ENCODE measurements around the gene TNFRSF12A.

Gene TNFRSF12A

GRCh38 chr16:3023669-3024478 lies 3.7 kb downstream of the TNFRSF12A start, which contains the start of the genes HCFC1R1 and THOC6:
TSS of gene HCFC1R1 (minus strand) at chr16:3023942. CDS start at chr16:3023941, 1 bp downstream.
TSS of gene THOC6 (plus strand) at chr16:3024035. CDS start at chr16:3024327, 292 bp downstream.
- peak within 1 kb of the TSS; percentile 96 for H3K4me3 ChIP-seq (ENCODE audit: low read length)
- no peaks in the 10 kb centered on the region for H3K27me3 ChIP-seq (replicated peaks; ENCODE audit: control insufficient read depth, insufficient read depth, low read length)
- DNase-seq (ENCODE audit: low read depth): peak; percentile 98
- H3K9me3 ChIP-seq (ENCODE audit: control insufficient read depth, low read length): no peaks in the 10 kb centered on the region
- peak within 1 kb of the TSS; percentile 100 for H3K9ac ChIP-seq (ENCODE audit: low read length)
- H3K36me3 ChIP-seq (ENCODE audit: control insufficient read depth, insufficient read depth, low read length, severe bottlenecking): peaks cover 18% of the 10 kb centered on the region
- H3K4me1 ChIP-seq (ENCODE audit: control insufficient read depth, insufficient read depth, low read length): peaks cover 27% of the 10 kb centered on the region

DNA sequence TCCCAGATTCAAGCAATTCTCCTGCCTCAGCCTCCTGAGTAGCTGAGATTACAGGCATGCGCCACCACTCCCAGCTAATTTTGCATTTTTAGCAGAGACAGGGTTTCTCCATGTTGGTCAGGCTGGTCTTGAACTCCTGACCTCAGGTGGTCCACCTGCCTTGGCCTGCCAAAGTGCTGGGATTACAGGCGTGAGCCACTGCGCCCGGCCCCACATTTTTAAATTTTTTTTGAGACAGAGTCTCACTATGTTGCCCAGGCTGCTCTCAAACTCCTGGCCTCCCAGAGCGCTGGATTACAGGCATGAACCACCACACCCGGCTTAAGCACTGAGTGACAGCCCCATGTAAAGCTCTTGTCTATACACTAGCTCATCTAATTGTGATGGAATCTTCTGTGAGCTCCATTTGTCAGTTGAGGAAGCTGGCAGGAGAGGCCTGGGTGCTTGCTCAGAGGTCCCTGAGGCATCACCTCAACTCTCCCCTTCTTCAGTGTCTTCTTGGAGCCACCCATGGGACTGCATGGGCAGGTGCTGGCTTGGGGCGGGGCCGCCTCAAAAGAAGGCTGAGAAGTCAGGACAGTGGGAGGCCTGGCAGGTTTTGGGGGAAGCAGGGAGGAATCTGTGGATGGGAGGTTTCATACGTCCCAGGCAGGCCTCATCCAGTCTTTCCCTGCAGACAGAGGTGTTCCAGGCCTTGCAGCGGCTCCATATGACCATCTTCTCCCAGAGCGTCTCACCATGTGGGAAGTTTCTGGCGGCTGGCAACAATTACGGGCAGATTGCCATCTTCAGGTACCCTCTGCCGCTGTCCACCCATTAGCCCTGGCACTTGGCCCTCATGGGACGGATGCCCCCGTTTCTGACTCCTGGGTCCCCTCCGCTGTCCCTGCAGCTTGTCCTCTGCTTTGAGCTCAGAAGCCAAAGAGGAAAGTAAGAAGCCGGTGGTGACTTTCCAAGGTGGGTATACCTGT lies 5.1 kb downstream of the TNFRSF12A start:
- peaks cover 18% of the 10 kb centered on the region for H3K36me3 ChIP-seq (ENCODE audit: control insufficient read depth, insufficient read depth, low read length, severe bottlenecking)
- DNase-seq (ENCODE audit: low read depth): no peak
- peaks cover 27% of the 10 kb centered on the region for H3K4me1 ChIP-seq (ENCODE audit: control insufficient read depth, insufficient read depth, low read length)
- no peak overlapping the region for H3K9ac ChIP-seq (ENCODE audit: low read length)
- H3K9me3 ChIP-seq (ENCODE audit: control insufficient read depth, low read length): no peaks in the 10 kb centered on the region
- H3K4me3 ChIP-seq (ENCODE audit: low read length): no peak overlapping the region
- H3K27me3 ChIP-seq (replicated peaks; ENCODE audit: control insufficient read depth, insufficient read depth, low read length): no peaks in the 10 kb centered on the region

GRCh38 chr16:3026003-3026378 lies 5.8 kb downstream of the TNFRSF12A start:
- Histone ChIP-seq H3K4me3 (ENCODE audit: low read length) (no peak overlapping the region), H3K9ac (ENCODE audit: low read length) (no peak overlapping the region), H3K4me1 (ENCODE audit: control insufficient read depth, insufficient read depth, low read length) (peaks cover 27% of the 10 kb centered on the region), H3K36me3 (ENCODE audit: control insufficient read depth, insufficient read depth, low read length, severe bottlenecking) (peaks cover 18% of the 10 kb centered on the region), H3K9me3 (ENCODE audit: control insufficient read depth, low read length) (no peaks in the 10 kb centered on the region), H3K27me3 (replicated peaks; ENCODE audit: control insufficient read depth, insufficient read depth, low read length) (no peaks in the 10 kb centered on the region)
- DNase-seq (ENCODE audit: low read depth): no peak

DNA sequence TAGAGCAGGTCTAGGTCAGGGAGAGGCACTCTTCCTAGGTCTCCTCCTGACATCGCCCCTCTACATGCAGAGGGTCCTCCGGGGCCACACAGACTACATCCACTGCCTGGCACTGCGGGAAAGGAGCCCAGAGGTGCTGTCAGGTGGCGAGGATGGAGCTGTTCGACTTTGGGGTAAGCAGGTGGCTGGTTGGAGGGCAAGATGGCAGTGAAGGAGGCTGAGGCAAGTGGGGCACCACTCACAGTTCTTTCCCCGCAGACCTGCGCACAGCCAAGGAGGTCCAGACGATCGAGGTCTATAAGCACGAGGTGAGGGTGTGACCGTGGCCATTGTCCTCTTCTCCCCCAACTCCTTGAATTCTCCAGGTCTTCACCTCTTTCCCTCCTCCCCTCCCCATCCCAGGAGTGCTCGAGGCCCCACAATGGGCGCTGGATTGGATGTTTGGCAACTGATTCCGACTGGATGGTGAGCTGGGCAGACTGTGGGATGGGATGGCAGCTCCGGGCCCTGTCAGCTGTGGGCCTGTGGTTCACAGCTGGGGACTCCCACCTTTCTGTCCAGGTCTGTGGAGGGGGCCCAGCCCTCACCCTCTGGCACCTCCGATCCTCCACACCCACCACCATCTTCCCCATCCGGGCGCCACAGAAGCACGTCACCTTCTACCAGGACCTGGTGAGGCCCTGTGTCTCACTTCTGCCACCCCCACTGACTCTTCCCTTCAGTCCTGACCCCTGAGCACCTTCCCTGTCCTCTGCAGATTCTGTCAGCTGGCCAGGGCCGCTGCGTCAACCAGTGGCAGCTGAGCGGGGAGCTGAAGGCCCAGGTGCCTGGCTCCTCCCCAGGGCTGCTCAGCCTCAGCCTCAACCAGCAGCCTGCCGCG lies 6.7 kb downstream of the TNFRSF12A start:
- H3K9ac ChIP-seq (ENCODE audit: low read length): no peak overlapping the region
- peaks cover 18% of the 10 kb centered on the region for H3K36me3 ChIP-seq (ENCODE audit: control insufficient read depth, insufficient read depth, low read length, severe bottlenecking)
- no peaks in the 10 kb centered on the region for H3K9me3 ChIP-seq (ENCODE audit: control insufficient read depth, low read length)
- no peak overlapping the region for H3K4me3 ChIP-seq (ENCODE audit: low read length)
- H3K4me1 ChIP-seq (ENCODE audit: control insufficient read depth, insufficient read depth, low read length): peaks cover 23% of the 10 kb centered on the region
- DNase-seq (ENCODE audit: low read depth): no peak
- no peaks in the 10 kb centered on the region for H3K27me3 ChIP-seq (replicated peaks; ENCODE audit: control insufficient read depth, insufficient read depth, low read length)

DNA sequence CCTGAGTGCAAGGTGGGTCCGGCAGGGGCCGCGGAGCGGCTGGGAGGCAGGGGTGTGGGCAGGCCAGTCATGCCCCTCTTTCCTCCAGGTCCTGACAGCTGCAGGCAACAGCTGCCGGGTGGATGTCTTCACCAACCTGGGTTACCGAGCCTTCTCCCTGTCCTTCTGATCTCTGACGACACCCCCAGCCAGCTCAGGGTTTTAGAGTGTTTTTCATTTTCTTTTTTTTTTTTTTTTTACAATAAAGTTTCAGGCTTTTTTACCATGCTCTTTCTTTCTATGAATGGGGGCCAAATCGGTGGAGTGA lies 7.3 kb downstream of the TNFRSF12A start:
- H3K4me3 ChIP-seq (ENCODE audit: low read length): no peak overlapping the region
- DNase-seq (ENCODE audit: low read depth): no peak
- peaks cover 5% of the 10 kb centered on the region for H3K27me3 ChIP-seq (replicated peaks; ENCODE audit: control insufficient read depth, insufficient read depth, low read length)
- peaks cover 18% of the 10 kb centered on the region for H3K4me1 ChIP-seq (ENCODE audit: control insufficient read depth, insufficient read depth, low read length)
- peaks cover 18% of the 10 kb centered on the region for H3K36me3 ChIP-seq (ENCODE audit: control insufficient read depth, insufficient read depth, low read length, severe bottlenecking)
- H3K9ac ChIP-seq (ENCODE audit: low read length): no peak overlapping the region
- H3K9me3 ChIP-seq (ENCODE audit: control insufficient read depth, low read length): no peaks in the 10 kb centered on the region

DNA sequence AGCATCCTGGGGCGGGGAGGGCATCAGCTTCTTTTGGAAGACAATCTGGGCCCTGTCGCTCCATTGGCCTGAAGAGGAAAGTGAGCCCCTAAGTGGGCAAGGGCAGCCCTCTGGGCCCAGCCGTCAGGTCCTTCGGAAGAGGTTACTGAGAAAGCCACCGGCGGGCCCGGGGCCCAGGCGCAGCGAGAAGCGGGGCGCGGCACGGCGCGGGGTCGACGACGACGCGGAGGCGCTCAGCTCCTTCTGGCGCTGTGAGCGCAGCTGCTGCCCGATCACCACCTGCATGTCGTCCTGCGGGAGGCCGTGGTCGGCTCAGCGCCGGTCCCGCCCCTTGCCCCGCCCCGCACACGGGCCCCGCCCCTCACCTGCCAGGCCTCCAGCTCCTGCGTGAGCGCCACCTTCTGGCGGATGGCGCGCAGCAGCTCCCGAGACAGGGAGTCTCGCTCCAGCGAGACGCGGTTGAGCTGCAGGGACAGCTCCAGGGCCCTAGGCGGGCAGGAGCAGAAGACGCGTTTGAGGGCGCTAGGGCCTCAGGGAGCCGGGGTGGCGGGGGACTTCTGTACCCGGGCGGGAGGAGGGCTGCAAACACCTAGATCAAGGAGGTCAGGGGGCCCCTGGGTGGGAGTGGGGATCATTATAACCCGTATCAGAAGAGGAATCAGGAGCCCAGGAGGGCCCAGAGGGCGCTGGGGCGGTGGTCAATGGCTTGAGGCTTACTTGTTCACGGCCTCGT lies 8.0 kb downstream of the TNFRSF12A start:
- H3K27me3 ChIP-seq (replicated peaks; ENCODE audit: control insufficient read depth, insufficient read depth, low read length): peaks cover 11% of the 10 kb centered on the region
- no peaks in the 10 kb centered on the region for H3K9me3 ChIP-seq (ENCODE audit: control insufficient read depth, low read length)
- H3K4me1 ChIP-seq (ENCODE audit: control insufficient read depth, insufficient read depth, low read length): peaks cover 11% of the 10 kb centered on the region
- H3K4me3 ChIP-seq (ENCODE audit: low read length): no peak overlapping the region
- peaks cover 18% of the 10 kb centered on the region for H3K36me3 ChIP-seq (ENCODE audit: control insufficient read depth, insufficient read depth, low read length, severe bottlenecking)
- DNase-seq (ENCODE audit: low read depth): peak; percentile 67
- H3K9ac ChIP-seq (ENCODE audit: low read length): no peak overlapping the region

- H3K9me3 ChIP-seq (ENCODE audit: control insufficient read depth, low read length): no peaks in the 10 kb centered on the region
- H3K9ac ChIP-seq (ENCODE audit: low read length): no peak overlapping the region
- no peak overlapping the region for H3K4me3 ChIP-seq (ENCODE audit: low read length)
- no peak for DNase-seq (ENCODE audit: low read depth)
- peaks cover 7% of the 10 kb centered on the region for H3K4me1 ChIP-seq (ENCODE audit: control insufficient read depth, insufficient read depth, low read length)
- peaks cover 17% of the 10 kb centered on the region for H3K27me3 ChIP-seq (replicated peaks; ENCODE audit: control insufficient read depth, insufficient read depth, low read length)
- peaks cover 18% of the 10 kb centered on the region for H3K36me3 ChIP-seq (ENCODE audit: control insufficient read depth, insufficient read depth, low read length, severe bottlenecking)
Measured at GRCh38 chr16:3028716-3029319, 8.7 kb downstream of the TNFRSF12A start.

DNA sequence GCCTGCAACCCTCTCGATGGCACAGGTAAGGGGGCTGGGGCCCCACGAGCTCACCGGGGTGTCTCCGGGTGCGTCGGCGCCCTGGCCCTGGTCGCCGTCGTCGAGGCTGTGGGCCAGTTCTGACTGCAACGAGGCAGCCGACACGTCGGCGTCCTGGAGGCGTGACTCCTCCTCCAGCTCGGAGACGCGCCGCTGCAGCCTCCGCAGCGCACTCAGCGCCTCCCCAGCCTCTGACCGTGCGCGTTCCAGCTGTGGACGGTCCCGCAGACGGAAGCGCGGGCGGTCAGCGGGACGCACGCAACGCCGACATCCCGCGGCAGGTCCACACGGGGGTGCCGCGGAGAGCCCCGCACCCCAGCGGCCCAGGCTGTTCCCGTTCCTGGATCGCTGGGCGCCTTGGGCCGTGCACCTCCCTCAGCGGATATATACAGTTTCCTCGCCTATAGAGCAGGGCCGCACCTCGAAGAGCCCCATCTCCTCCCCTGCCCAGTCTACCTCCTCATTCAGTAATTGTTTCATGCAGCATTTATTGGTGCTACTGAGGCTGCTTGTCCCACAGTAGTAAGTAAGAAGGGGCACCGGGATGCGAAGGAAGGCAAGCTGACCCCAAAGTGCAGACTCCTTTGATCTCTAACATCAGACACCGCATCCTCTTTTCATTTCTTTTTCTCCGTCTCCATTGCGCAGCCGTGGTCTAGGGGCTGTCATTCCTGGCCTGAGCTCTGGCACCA lies 9.5 kb downstream of the TNFRSF12A start:
- Histone ChIP-seq H3K9me3 (ENCODE audit: control insufficient read depth, low read length) (no peaks in the 10 kb centered on the region), H3K4me3 (ENCODE audit: low read length) (peak overlapping the region; percentile 57), H3K9ac (ENCODE audit: low read length) (peak overlapping the region; percentile 26), H3K4me1 (ENCODE audit: control insufficient read depth, insufficient read depth, low read length) (peaks cover 7% of the 10 kb centered on the region), H3K27me3 (replicated peaks; ENCODE audit: control insufficient read depth, insufficient read depth, low read length) (peaks cover 25% of the 10 kb centered on the region), H3K36me3 (ENCODE audit: control insufficient read depth, insufficient read depth, low read length, severe bottlenecking) (peaks cover 18% of the 10 kb centered on the region)
- DNase-seq (ENCODE audit: low read depth): no peak

GRCh38 chr16:3030222-3031212 lies 10.3 kb downstream of the TNFRSF12A start:
- no peak overlapping the region for H3K4me3 ChIP-seq (ENCODE audit: low read length)
- H3K36me3 ChIP-seq (ENCODE audit: control insufficient read depth, insufficient read depth, low read length, severe bottlenecking): peaks cover 18% of the 10 kb centered on the region
- H3K27me3 ChIP-seq (replicated peaks; ENCODE audit: control insufficient read depth, insufficient read depth, low read length): peaks cover 30% of the 10 kb centered on the region
- peaks cover 7% of the 10 kb centered on the region for H3K4me1 ChIP-seq (ENCODE audit: control insufficient read depth, insufficient read depth, low read length)
- H3K9me3 ChIP-seq (ENCODE audit: control insufficient read depth, low read length): no peaks in the 10 kb centered on the region
- DNase-seq (ENCODE audit: low read depth): no peak
- H3K9ac ChIP-seq (ENCODE audit: low read length): no peak overlapping the region

Measured in adipocyte (in vitro differentiated cells).